HUES64 (cell line): ENCODE measurements around the gene ERICH6.
"Not testable (repeated sequence)": the region's sequence is repeated elsewhere in the genome, so short reads cannot be mapped to it uniquely, and the experiment has no call there.

ENCODE experiments used
- H3K27ac ChIP-seq: 2 replicates; pipeline ENCODE4 v1.7.0; 2013; ENCODE audit warnings: low read depth, low read length, inconsistent platforms
- H3K27me3 ChIP-seq: 2 replicates; pipeline ENCODE4 v1.6.1; 2013; ENCODE audit warnings: mild to moderate bottlenecking, low read length; ENCODE audit not compliant: insufficient read depth
- H3K36me3 ChIP-seq: 2 replicates; pipeline ENCODE4 v1.6.1; 2013; ENCODE audit warnings: mild to moderate bottlenecking, low read length; ENCODE audit not compliant: insufficient read depth
- H3K4me1 ChIP-seq: 2 replicates; pipeline ENCODE4 v1.6.1; 2013; ENCODE audit warnings: mild to moderate bottlenecking, low read length, moderate library complexity; ENCODE audit not compliant: insufficient read depth
- H3K4me3 ChIP-seq: 2 replicates; pipeline ENCODE4 v1.5.1; 2013; ENCODE audit warnings: mild to moderate bottlenecking, low read length, moderate library complexity
- H3K9ac ChIP-seq: 2 replicates; pipeline ENCODE4 v1.6.1; 2013; ENCODE audit warnings: mild to moderate bottlenecking, low read depth, low read length
- H3K9me3 ChIP-seq: 2 replicates; pipeline ENCODE4 v1.6.1; 2013; ENCODE audit warnings: low read depth, low read length; ENCODE audit not compliant: insufficient read depth
- WGBS: fragments of 150-250, 120-280 bp; methylation state at CpG from one replicate; pipeline ENCODE4 v1.1.7; 2013; ENCODE audit warnings: missing lambda C conversion rate; 5-methylcytosine and 5-hydroxymethylcytosine counted together

The ERICH6 gene

GRCh38 chr3:150631515-150632221 is 72.1 kb downstream of the ERICH6 start:
- Histone ChIP-seq H3K9ac (no peak overlapping the region), H3K4me1 (peaks cover 13% of the 10 kb centered on the region), H3K27me3 (no peaks in the 10 kb centered on the region), H3K27ac (no peak overlapping the region), H3K36me3 (peaks cover 39% of the 10 kb centered on the region), H3K4me3 (no peak overlapping the region), H3K9me3 (no peaks in the 10 kb centered on the region)
- WGBS = 94% methylated on average over 7 of the region's 7 CpGs

DNA sequence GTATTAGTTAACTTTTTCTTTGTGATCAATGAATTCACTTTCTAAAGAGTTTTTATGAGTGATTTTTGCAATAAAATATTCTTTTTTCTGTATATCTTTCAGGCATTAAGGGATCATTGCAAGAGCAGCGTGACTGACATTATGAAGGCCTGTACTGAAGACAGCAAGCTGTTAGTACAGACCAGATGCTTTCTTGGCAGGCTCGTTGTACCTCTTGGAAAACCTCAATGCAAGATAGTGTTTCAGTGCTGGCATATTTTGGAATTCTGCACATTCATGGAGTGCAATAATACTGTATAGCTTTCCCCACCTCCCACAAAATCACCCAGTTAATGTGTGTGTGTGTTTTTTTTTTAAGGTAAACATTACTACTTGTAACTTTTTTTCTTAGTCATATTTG is 76.2 kb downstream of the ERICH6 start:
- H3K27ac ChIP-seq = no peak overlapping the region
- no peaks in the 10 kb centered on the region for H3K27me3 ChIP-seq
- no peak overlapping the region for H3K4me3 ChIP-seq
- no peaks in the 10 kb centered on the region for H3K9me3 ChIP-seq
- WGBS = 90% methylated on average over 2 of the region's 2 CpGs
- H3K9ac ChIP-seq = no peak overlapping the region
- H3K36me3 ChIP-seq = peaks cover 69% of the 10 kb centered on the region
- no peaks in the 10 kb centered on the region for H3K4me1 ChIP-seq

- no peak overlapping the region for H3K9ac ChIP-seq
- WGBS = 80% methylated on average over 2 of the region's 2 CpGs
- H3K4me3 ChIP-seq = no peak overlapping the region
- H3K27ac ChIP-seq = no peak overlapping the region
- no peaks in the 10 kb centered on the region for H3K9me3 ChIP-seq
- no peaks in the 10 kb centered on the region for H3K27me3 ChIP-seq
- H3K36me3 ChIP-seq = peaks cover 69% of the 10 kb centered on the region
- peaks cover 3% of the 10 kb centered on the region; the same call in 1 of the 2 replicates for H3K4me1 ChIP-seq
Observed at GRCh38 chr3:150626148-150626930, 77.4 kb downstream of the ERICH6 start.

DNA sequence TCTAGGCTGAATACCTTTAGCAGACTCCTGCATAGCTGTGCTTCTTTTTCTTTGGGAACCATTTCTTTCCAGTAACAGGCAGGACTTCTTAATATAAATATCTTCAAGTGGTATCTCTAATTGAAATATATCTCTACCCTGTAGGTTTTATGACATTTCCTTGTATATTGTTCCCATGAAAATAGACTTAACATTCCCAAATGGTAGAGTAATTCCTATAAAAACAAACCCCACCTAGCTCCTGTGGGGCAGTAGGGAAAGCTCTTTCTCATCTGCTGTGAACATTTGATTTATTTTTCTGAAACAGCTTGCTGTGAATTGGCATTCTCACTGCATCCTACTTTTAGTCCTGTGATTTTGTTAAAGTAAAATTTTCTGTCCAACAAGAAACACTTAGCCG is 79.8 kb downstream of the ERICH6 start:
- peaks cover 53% of the 10 kb centered on the region for H3K36me3 ChIP-seq

DNA sequence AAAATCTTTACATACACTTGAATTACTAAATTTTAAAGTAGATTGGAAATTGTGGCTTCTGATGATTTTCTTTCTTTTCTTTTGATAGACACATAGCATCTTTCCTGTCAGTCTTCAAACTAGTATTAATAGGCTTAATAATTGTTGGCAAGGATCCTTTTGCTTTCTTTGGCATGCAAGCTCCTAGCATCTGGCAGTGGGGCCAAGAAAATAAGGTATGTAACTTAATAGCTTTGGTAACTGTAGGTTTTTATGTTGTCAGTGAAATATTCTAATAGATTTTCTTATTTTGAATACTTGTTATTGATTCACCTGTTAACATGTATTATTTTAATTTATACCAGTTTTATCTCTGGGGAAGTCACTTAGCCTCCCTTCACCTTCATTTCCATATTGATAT is 80.8 kb downstream of the ERICH6 start:
- not testable (repeated sequence) for H3K9ac ChIP-seq, H3K9me3 ChIP-seq, H3K27ac ChIP-seq, H3K4me1 ChIP-seq, H3K27me3 ChIP-seq, H3K4me3 ChIP-seq
- peaks cover 51% of the 10 kb centered on the region for H3K36me3 ChIP-seq

More for the DNA sequence above, 79.8 kb downstream of the ERICH6 start:
- no peak overlapping the region for H3K9ac ChIP-seq
- H3K9me3 ChIP-seq = no peaks in the 10 kb centered on the region
- H3K4me1 ChIP-seq = peaks cover 5% of the 10 kb centered on the region; the same call in 1 of the 2 replicates
- H3K27me3 ChIP-seq = no peaks in the 10 kb centered on the region
- H3K27ac ChIP-seq = no peak overlapping the region
- WGBS = no CpG with 5 or more reads among the region's 1 CpG
- H3K4me3 ChIP-seq = no peak overlapping the region

GRCh38 chr3:150620002-150620689 is 83.6 kb downstream of the ERICH6 start:
- Histone ChIP-seq H3K4me3 (no peak overlapping the region), H3K36me3 (peaks cover 26% of the 10 kb centered on the region), H3K27me3 (no peaks in the 10 kb centered on the region), H3K9me3 (no peaks in the 10 kb centered on the region), H3K4me1 (peaks cover 5% of the 10 kb centered on the region; the same call in 1 of the 2 replicates), H3K9ac (no peak overlapping the region), H3K27ac (no peak overlapping the region)
- 96% methylated on average over 7 of the region's 7 CpGs for WGBS

DNA sequence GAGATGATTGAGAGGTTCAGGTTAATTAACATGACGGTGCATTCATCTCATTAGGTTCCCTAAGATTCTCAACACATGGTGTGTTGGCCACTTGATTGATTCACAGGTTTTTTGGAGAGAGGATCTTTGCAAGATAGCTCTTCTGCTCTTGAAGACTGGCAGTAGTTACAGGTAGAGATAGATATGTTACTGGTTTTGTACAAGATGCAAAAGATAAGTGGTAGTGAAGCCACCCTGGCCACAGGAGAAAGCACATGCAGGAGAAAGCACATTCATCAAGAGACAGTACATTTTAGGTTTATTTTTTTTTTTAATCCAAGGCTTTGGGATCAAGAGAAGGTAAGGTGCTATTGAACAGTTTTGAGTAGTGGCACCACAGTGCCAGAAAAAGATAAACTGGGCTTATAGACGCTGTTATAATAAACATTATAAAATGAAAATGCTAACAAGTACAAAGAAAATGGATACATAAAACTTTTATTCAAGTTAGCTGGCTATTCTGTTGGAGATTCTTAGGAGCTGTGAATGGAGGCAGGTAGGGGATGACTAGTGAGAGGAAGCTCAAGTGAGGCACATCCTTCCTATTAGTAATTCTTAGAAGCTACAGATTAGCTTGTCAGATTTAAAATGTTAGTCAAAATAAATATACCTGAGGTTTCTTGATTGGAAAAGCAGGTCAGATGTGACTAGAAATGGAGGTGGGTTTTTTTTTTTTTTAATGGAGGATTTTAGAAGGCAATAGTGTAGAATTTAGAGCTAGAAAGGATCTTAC is 89.8 kb downstream of the ERICH6 start:
- Histone ChIP-seq H3K27ac (no peak overlapping the region), H3K9me3 (no peaks in the 10 kb centered on the region), H3K36me3 (peaks cover 39% of the 10 kb centered on the region), H3K4me1 (0 out of 2 replicates have a peak, but pooled peaks cover 8% of the 10 kb centered on the region), H3K27me3 (no peaks in the 10 kb centered on the region), H3K9ac (no peak overlapping the region), H3K4me3 (no peak overlapping the region)
- WGBS = 100% methylated on average over 1 of the region's 2 CpGs

- peaks cover 10% of the 10 kb centered on the region for H3K4me1 ChIP-seq
- no peaks in the 10 kb centered on the region for H3K9me3 ChIP-seq
- no peak overlapping the region for H3K27ac ChIP-seq
- H3K4me3 ChIP-seq = no peak overlapping the region
- H3K36me3 ChIP-seq = peaks cover 32% of the 10 kb centered on the region
- 100% methylated on average over 1 of the region's 2 CpGs for WGBS
- H3K27me3 ChIP-seq = no peaks in the 10 kb centered on the region
- no peak overlapping the region for H3K9ac ChIP-seq
Observed at GRCh38 chr3:150613034-150613433, 90.7 kb downstream of the ERICH6 start.

DNA sequence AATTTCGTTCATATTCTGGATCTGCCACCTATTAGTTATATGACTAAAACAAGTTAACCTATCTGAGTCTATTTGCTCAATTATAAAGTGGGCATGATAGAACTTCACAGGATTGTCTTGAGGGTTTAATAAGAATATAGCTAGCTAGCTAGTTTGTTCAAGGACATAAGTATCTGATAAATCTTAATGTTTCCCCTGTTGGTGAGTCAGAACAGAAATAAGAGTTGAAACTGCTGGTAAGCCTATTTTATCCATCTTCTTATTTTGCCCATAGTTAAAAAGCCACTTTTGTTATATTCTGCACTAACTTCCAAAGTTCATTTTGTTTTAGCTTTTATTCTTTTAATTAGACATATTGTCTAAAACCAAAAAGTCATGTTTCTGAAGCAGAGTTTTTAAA is 91.2 kb downstream of the ERICH6 start:
- no peaks in the 10 kb centered on the region for H3K9me3 ChIP-seq
- WGBS = no CpG with 5 or more reads among the region's 1 CpG
- H3K27ac ChIP-seq = no peak overlapping the region
- H3K9ac ChIP-seq = no peak overlapping the region
- no peak overlapping the region for H3K4me3 ChIP-seq
- peaks cover 15% of the 10 kb centered on the region for H3K4me1 ChIP-seq
- H3K27me3 ChIP-seq = no peaks in the 10 kb centered on the region
- peaks cover 31% of the 10 kb centered on the region for H3K36me3 ChIP-seq

DNA sequence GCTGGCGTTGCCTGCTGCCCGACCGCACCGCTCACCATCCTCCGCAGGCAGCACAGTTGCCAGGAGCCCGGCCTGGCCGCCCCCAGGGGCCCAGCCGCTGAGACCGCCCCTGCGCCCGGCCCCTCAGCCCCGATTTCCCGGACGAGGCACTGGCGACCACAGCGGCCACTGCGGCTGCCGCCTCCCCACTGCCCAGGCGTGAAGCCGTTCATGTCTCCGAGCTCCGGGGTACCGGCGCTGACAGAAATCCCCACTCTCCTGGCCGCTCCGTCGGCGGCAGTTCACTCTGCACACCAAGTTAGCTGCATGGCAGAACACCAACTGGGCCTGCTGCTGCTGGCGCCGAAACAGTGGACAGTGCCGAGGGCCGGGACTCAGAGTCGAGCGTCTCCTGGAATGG is 92.1 kb downstream of the ERICH6 start:
- no peak overlapping the region for H3K9ac ChIP-seq
- no peaks in the 10 kb centered on the region for H3K9me3 ChIP-seq
- H3K27me3 ChIP-seq = no peaks in the 10 kb centered on the region
- H3K36me3 ChIP-seq = peaks cover 28% of the 10 kb centered on the region
- H3K4me3 ChIP-seq = no peak overlapping the region
- H3K27ac ChIP-seq = no peak overlapping the region
- 96% methylated on average over 34 of the region's 34 CpGs for WGBS
- peaks cover 22% of the 10 kb centered on the region for H3K4me1 ChIP-seq
